Calu3 (cell line): ENCODE results near the gene ANKRD28. TPM values are rescaled to one million over a fixed set of nuclear protein-coding genes. Genes with fewer than 3 reads are reported as not detected.

Source experiments
- BruUV-seq: library from RNA; stranded (reverse); fragments of 400-500 nt; replicated peaks from 2 replicates; lab custom pipeline; 2021; lab: Mats Ljungman, UMichigan
- CTCF ChIA-PET: fragments of 300-600 bp; sonication (Branson Sonifier 250); formaldehyde crosslinking; loops from one replicate; lab custom pipeline; 2022; ENCODE audit warnings: antibody characterized with exemption; lab: Charles Lee
- DNase-seq: peaks from one replicate; pipeline ENCODE4 v3.0.0; 2022
- H3K27ac Mint-ChIP-seq: one replicate; pipeline ENCODE4 v1.8.0; 2022; ENCODE audit warnings: mixed read lengths; ENCODE audit not compliant: unreplicated experiment
- H3K27me3 Mint-ChIP-seq: one replicate; pipeline ENCODE4 v1.8.0; 2022; ENCODE audit warnings: mixed read lengths; ENCODE audit not compliant: unreplicated experiment
- H3K36me3 Mint-ChIP-seq: one replicate; pipeline ENCODE4 v1.8.0; 2022; ENCODE audit warnings: mild to moderate bottlenecking, moderate library complexity, mixed read lengths; ENCODE audit not compliant: insufficient read depth, unreplicated experiment
- H3K4me1 Mint-ChIP-seq: one replicate; pipeline ENCODE4 v1.8.0; 2022; ENCODE audit warnings: mild to moderate bottlenecking, low read depth, mixed read lengths; ENCODE audit not compliant: unreplicated experiment
- H3K4me3 Mint-ChIP-seq: one replicate; pipeline ENCODE4 v1.8.0; 2022; ENCODE audit warnings: mild to moderate bottlenecking, low read depth, moderate library complexity, mixed read lengths; ENCODE audit not compliant: unreplicated experiment
- H3K9me3 Mint-ChIP-seq: one replicate; pipeline ENCODE4 v1.8.0; 2022; ENCODE audit warnings: low read depth, mixed read lengths; ENCODE audit not compliant: unreplicated experiment
- CTCF ChIP-seq: fragments of 200-600 bp; IDR thresholded peaks from one replicate; pipeline ENCODE4 v1.8.0; 2022; ENCODE audit warnings: antibody characterized with exemption; ENCODE audit not compliant: unreplicated experiment
- intact Hi-C: fragments of 100-400 bp; cut with micrococcal nuclease; formaldehyde crosslinking; loops from one replicate; pipeline ENCODE4 v1.10.0; 2022; ENCODE audit not compliant: unreplicated experiment
- total RNA-seq: library from RNA; stranded (reverse); gene quantifications from 2 replicates; pipeline ENCODE4 v1.2.3, GENCODE V29; 2022

The ANKRD28 gene
- total RNA-seq, 1 experiment from 2014 or later, result 57.7 TPM

DNA sequence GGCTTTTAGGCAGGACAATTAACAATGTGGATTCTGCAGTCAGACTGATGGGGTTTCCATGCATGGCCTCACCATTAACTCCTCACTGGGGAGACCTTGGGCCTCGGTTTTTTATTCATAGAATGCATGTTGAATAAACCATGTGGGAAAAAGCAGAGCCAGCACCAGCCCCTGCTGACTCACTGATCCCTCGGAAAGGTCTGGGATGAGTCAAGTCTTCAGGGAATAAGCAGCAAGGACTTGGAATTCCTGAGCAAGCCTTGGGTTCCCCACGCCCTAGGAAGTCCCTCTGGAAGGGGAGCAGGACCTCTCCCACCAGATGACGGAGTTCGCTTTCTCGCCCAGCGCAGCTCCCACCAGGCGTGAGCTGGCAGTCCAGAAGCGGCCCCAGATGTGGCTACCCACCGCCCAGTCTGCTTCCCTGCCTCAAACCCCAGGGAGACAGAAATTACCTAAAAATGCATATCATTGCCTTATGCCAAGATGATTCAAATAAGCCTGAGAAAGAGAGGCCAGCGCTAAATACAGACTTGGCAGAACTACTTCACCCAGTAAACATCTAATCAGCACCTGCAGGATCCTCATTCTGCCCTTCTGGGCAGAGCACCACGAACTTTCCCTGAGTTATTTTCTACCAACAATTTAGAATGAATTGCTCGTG is 150.8 kb downstream of the ANKRD28 start:
- H3K9me3 Mint-ChIP-seq, result peaks cover 4% of the 10 kb centered on the region
- no TSS peak for BruUV-seq
- DNase-seq, result no peak
- H3K4me3 Mint-ChIP-seq, result no peak overlapping the region
- CTCF ChIA-PET, result no interaction called here
- H3K36me3 Mint-ChIP-seq, result no peaks in the 10 kb centered on the region
- TF ChIP-seq CTCF, result no peak
- intact Hi-C loops, result no loop called here
- no peak overlapping the region for H3K27ac Mint-ChIP-seq
- no peaks in the 10 kb centered on the region for H3K4me1 Mint-ChIP-seq
- no peaks in the 10 kb centered on the region for H3K27me3 Mint-ChIP-seq

- peaks cover 4% of the 10 kb centered on the region for H3K9me3 Mint-ChIP-seq
- H3K4me3 Mint-ChIP-seq, result no peak overlapping the region
- no peak for DNase-seq
- BruUV-seq, result no TSS peak
- CTCF ChIA-PET, result no interaction called here
- no peak overlapping the region for H3K27ac Mint-ChIP-seq
- no peaks in the 10 kb centered on the region for H3K27me3 Mint-ChIP-seq
- TF ChIP-seq CTCF, result no peak
- intact Hi-C loops, result no loop called here
- H3K4me1 Mint-ChIP-seq, result no peaks in the 10 kb centered on the region
- no peaks in the 10 kb centered on the region for H3K36me3 Mint-ChIP-seq
These were observed 151.9 kb downstream of the ANKRD28 start for GRCh38 chr3:15645740-15646501.

GRCh38 chr3:15645246-15645645 is 152.5 kb downstream of the ANKRD28 start:
- intact Hi-C loops, result no loop called here
- Mint-ChIP-seq H3K36me3 (no peaks in the 10 kb centered on the region), H3K27ac (no peak overlapping the region), H3K4me1 (no peaks in the 10 kb centered on the region), H3K4me3 (no peak overlapping the region), H3K9me3 (peaks cover 4% of the 10 kb centered on the region), H3K27me3 (no peaks in the 10 kb centered on the region)
- TF ChIP-seq CTCF, result no peak
- BruUV-seq, result no TSS peak
- DNase-seq, result no peak
- CTCF ChIA-PET, result no interaction called here

- intact Hi-C loops, result no loop called here
These were observed 158.9 kb downstream of the ANKRD28 start for GRCh38 chr3:15638891-15639262.

More at GRCh38 chr3:15638891-15639262, 158.9 kb downstream of the ANKRD28 start:
- Mint-ChIP-seq H3K4me1 (no peaks in the 10 kb centered on the region), H3K9me3 (no peaks in the 10 kb centered on the region), H3K4me3 (no peak overlapping the region), H3K27me3 (no peaks in the 10 kb centered on the region), H3K27ac (no peak overlapping the region), H3K36me3 (no peaks in the 10 kb centered on the region)
- TF ChIP-seq CTCF, result no peak
- no peak for DNase-seq
- BruUV-seq, result no TSS peak
- CTCF ChIA-PET, result no interaction called here
